HFF-Myc (cell line): ENCODE results near the gene FKRP.
A peak's percentile ranks its signal among the peaks of the same experiment; 100 is the strongest.

Source experiments
- DNase-seq: peaks from one replicate; pipeline ENCODE4 v3.0.0-alpha.2; 2011; ENCODE audit warnings: low read depth; ENCODE audit errors: extremely low read depth
- H3K4me3 ChIP-seq: replicated peaks from 2 replicates; pipeline ENCODE4 v1.5.1; 2011; ENCODE audit warnings: low read depth, mild to moderate bottlenecking, control low read depth, low read length
- TF ChIP-seq, protein P1 (sequence below): IDR thresholded peaks from 2 replicates; pipeline ENCODE4 v1.5.1; 2012; ENCODE audit warnings: mild to moderate bottlenecking, low read depth, low read length, control low read depth; ENCODE audit errors: missing control alignments

FKRP gene

DNA sequence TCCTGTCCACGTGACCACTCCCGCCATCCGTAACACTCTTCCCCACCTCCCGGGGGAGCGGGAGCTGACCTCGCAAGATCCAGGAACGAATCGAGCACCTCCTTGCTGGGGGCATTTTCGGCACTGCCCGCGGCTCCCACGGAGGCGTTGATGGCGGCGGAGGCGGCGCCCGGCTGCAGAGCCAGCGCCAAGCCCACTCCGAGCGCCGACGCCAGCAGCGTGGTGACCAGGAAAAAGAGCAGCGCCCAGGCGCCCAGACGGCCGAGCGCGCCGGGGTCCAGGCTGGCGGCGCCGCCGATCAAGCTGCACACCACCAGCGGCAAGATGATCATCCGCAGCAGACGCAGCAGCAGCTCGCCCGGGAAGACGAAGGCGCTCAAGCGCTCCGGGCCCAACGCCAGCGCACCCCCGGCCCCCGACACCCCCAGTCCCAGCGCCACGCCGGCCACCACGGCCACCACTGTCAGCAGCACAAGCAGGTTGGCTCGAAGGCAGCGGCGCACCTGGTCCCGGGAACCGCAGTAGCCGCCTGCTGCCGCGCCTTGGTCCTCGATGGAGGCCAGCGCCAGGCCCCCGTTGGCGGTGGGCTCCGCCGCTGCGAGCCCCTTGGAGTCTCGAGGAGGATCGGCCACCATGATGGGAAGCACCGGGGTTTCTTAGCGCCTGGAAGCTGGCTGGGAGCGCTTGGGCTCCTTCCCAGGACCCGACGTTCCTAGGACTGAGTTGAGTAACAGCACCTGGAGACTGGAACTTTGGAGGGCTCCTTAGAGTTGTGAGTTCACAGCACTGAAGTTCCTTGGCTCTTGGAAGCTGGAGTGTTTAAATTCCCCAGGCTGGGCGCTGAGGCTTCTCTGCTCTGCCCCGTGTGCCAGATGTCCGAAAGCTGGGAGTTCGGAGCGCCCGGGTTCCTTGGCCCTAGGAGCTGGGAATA lies 41.7 kb downstream of the FKRP start:
- no peak for DNase-seq
- peak overlapping the region; percentile 95 for H3K4me3 ChIP-seq
- TF ChIP-seq, protein P1, sequence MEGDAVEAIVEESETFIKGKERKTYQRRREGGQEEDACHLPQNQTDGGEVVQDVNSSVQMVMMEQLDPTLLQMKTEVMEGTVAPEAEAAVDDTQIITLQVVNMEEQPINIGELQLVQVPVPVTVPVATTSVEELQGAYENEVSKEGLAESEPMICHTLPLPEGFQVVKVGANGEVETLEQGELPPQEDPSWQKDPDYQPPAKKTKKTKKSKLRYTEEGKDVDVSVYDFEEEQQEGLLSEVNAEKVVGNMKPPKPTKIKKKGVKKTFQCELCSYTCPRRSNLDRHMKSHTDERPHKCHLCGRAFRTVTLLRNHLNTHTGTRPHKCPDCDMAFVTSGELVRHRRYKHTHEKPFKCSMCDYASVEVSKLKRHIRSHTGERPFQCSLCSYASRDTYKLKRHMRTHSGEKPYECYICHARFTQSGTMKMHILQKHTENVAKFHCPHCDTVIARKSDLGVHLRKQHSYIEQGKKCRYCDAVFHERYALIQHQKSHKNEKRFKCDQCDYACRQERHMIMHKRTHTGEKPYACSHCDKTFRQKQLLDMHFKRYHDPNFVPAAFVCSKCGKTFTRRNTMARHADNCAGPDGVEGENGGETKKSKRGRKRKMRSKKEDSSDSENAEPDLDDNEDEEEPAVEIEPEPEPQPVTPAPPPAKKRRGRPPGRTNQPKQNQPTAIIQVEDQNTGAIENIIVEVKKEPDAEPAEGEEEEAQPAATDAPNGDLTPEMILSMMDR, result no peak

DNA sequence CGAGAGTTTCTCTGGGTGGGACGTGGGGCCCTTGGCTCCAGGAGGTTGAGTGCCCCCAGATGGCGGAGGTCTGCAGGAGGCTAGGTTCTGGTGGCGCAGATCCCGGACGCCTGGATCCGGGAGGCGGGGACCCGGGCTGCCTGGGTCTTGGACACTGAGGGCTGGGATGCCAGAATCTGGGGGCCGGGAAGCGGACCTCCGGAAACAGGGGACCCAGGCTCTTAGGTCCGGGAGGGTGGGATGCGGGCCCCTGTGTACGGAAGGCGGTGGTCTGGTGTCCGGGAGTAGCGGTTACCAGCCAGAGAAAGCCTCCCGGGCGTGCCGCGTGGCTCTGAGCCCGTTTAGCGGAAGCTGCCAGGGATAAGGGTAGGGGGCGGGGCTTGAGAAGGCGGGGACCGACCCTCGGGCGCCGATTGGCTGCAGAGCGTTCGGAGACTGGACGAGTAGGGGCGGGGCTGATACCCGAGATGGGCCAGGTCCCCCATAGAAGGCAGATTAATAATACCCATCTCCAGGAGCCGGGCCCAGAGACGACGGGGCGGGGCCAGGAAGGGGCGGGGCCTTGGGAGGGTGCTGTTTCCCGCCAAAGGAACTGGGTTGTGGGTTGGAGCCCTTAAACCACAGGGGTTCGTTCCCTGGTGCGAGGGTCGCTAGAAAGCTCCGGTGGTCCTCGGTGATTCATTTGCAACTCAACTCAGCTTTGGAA lies 42.6 kb downstream of the FKRP start, which contains the start of gene SLC1A5:
Gene SLC1A5 (minus strand): TSS at position 333 of the 706 bp plus-strand sequence. CDS start 629 bp downstream, outside the sequence.
- DNase-seq, result peak; percentile 92
- TF ChIP-seq, protein P1, result no peak
- H3K4me3 ChIP-seq, result peak within 1 kb of the TSS; percentile 95

DNA sequence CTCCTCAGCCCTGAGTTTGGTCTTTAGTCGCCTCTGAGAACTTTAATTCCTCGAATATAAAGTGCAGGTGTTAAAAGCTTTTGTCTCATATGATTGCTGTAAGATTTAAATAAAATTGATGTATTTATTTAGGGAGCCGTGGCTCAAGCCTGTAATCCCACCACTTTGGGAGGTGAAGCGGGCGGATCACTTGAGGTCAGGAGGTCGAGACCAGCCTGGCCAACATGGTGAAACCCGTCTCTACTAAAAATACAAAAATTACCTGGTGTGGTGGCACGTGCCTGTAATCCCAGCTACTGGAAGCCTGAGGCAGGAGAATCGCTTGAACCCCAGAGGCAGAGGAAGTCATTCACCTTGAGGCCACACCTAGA lies 43.1 kb downstream of the FKRP start:
- no peak for DNase-seq
- TF ChIP-seq, protein P1, result no peak
- H3K4me3 ChIP-seq, result no peak overlapping the region

DNA sequence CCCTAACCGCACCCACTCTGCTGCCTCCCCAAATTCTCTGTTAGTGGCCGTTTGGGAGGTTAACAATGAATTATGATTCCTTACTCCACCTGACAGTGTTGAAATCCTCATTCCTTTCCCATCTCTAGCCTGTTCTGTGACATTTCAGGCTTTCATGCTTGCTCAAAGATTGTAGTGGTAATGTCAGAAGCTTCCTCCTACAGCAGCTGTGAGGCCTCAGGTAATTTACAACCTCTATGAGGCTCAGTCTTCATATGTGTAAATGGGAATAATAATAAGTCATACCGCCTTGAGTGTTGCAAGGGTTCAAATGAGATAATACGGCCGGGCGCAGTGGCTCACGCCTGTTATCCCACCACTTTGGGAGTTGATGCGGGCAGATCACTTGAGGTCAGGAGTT lies 43.5 kb downstream of the FKRP start:
- no peak for DNase-seq
- TF ChIP-seq, protein P1, result no peak
- H3K4me3 ChIP-seq, result no peak overlapping the region

DNA sequence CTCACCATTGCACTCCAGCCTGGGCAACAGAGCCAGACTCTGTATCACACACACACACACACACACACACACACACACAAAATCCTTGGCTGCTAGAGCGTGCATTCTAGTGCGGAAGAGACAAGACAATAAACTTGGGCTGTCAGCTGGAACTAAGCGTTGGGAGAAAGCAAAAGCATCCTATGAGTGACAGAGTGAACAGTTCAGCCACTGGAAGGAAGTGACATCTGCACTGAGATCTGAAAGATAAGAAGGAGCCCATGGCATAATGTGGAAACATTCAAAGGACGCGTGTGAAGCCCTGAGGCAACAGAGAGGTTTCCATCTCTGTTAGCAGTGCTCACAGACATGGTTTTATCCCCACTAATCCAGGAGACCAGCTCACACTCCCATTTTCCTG lies 46.1 kb downstream of the FKRP start:
- no peak for DNase-seq
- TF ChIP-seq, protein P1, result no peak
- no peak overlapping the region for H3K4me3 ChIP-seq

DNA sequence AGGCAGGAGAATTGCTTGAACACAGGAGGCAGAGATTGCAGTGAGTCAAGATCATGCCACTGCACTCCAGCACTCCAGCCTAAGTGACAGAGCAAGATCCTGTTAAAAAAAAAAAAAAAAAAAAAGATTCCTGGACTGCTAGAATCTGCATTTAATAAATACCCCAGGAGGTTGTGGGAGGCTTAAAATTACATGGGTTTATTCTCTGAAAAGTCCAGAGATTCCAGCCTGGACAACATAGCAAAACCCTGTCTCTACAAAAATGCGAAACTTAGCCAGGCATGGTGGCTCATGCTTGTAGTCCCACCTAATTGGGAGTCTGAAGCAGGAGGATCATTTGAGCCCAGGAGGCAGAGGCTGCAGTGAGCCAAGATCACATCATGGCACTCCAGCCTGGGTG lies 52.0 kb downstream of the FKRP start:
- no peak overlapping the region for H3K4me3 ChIP-seq
- no peak for DNase-seq
- TF ChIP-seq, protein P1, result no peak
